H9 (cell line): ENCODE data around the gene ADAMTSL2. TPM values are rescaled to one million over a fixed set of nuclear protein-coding genes. Genes with fewer than 3 reads are reported as not detected.

Experiments
- DNase-seq: peaks from one replicate; pipeline ENCODE4 v3.0.0-alpha.2; 2017
- H2AFZ ChIP-seq: one replicate; pipeline ENCODE4 v1.6.1; 2013; ENCODE audit warnings: mild to moderate bottlenecking, low read length, control low read depth, moderate library complexity
- H2AK5ac ChIP-seq: 2 replicates; pipeline ENCODE4 v1.6.1; 2013; ENCODE audit warnings: low read length, control low read depth, mixed read lengths; ENCODE audit not compliant: insufficient read length
- H2BK120ac ChIP-seq: one replicate; pipeline ENCODE4 v1.6.1; 2013; ENCODE audit warnings: low read depth, mild to moderate bottlenecking, low read length, control low read depth, inconsistent platforms; ENCODE audit not compliant: poor library complexity, severe bottlenecking
- H2BK12ac ChIP-seq: 2 replicates; pipeline ENCODE4 v1.6.1; 2013; ENCODE audit warnings: low read length, control low read depth, mixed read lengths, low read depth; ENCODE audit not compliant: insufficient read length
- H2BK15ac ChIP-seq: 2 replicates; pipeline ENCODE4 v1.6.1; 2013; ENCODE audit warnings: low read depth, low read length, control low read depth
- H2BK20ac ChIP-seq: one replicate; pipeline ENCODE4 v1.6.1; 2013; ENCODE audit warnings: low read depth, mild to moderate bottlenecking, low read length, control low read depth, inconsistent platforms; ENCODE audit not compliant: poor library complexity, severe bottlenecking
- H2BK5ac ChIP-seq: 2 replicates; pipeline ENCODE4 v1.6.1; 2013; ENCODE audit warnings: low read length, control low read depth, mixed read lengths; ENCODE audit not compliant: insufficient read length
- H3K14ac ChIP-seq: 2 replicates; pipeline ENCODE4 v1.6.1; 2013; ENCODE audit warnings: low read length, control low read depth; ENCODE audit not compliant: insufficient read depth
- H3K18ac ChIP-seq: 2 replicates; pipeline ENCODE4 v1.6.1; 2013; ENCODE audit warnings: low read depth, mild to moderate bottlenecking, mixed read lengths, low read length, control low read depth; ENCODE audit not compliant: insufficient read length
- H3K23ac ChIP-seq: 2 replicates; pipeline ENCODE4 v1.6.1; 2013; ENCODE audit warnings: low read length, control low read depth, mixed read lengths, low read depth; ENCODE audit not compliant: insufficient read length
- H3K23me2 ChIP-seq: 2 replicates; pipeline ENCODE4 v1.6.1; 2013; ENCODE audit warnings: low read depth, mild to moderate bottlenecking, mixed read lengths, low read length, control low read depth; ENCODE audit not compliant: insufficient read length, poor library complexity, severe bottlenecking
- H3K27ac ChIP-seq: 2 replicates; pipeline ENCODE4 v1.5.1; 2013; ENCODE audit warnings: low read length, control low read depth, mixed read lengths, low read depth; ENCODE audit not compliant: insufficient read length
- H3K27me3 ChIP-seq: 2 replicates; pipeline ENCODE4 v1.6.1; 2013; ENCODE audit warnings: low read length, control low read depth, inconsistent platforms; ENCODE audit not compliant: insufficient read depth
- H3K4ac ChIP-seq: 2 replicates; pipeline ENCODE4 v1.6.1; 2013; ENCODE audit warnings: low read depth, mild to moderate bottlenecking, control low read depth, inconsistent platforms, low read length, moderate library complexity
- H3K4me1 ChIP-seq: 2 replicates; pipeline ENCODE4 v1.6.1; 2013; ENCODE audit warnings: low read length, control low read depth, inconsistent platforms; ENCODE audit not compliant: insufficient read depth
- H3K4me2 ChIP-seq: 2 replicates; pipeline ENCODE4 v1.6.1; 2013; ENCODE audit warnings: low read length, control low read depth, mixed read lengths; ENCODE audit not compliant: insufficient read length, insufficient read depth
- H3K56ac ChIP-seq: 2 replicates; pipeline ENCODE4 v1.6.1; 2013; ENCODE audit warnings: low read depth, mild to moderate bottlenecking, mixed read lengths, low read length, control low read depth; ENCODE audit not compliant: insufficient read length
- H3K79me1 ChIP-seq: 2 replicates; pipeline ENCODE4 v1.6.1; 2013; ENCODE audit warnings: low read depth, mild to moderate bottlenecking, moderate library complexity, low read length, control low read depth, inconsistent platforms; ENCODE audit not compliant: insufficient read depth, poor library complexity, severe bottlenecking
- H3K79me2 ChIP-seq: 2 replicates; pipeline ENCODE4 v1.6.1; 2013; ENCODE audit warnings: low read length, control low read depth, inconsistent platforms; ENCODE audit not compliant: insufficient read depth
- H3K9ac ChIP-seq: 2 replicates; pipeline ENCODE4 v1.6.1; 2013; ENCODE audit warnings: low read length, control low read depth, mixed read lengths; ENCODE audit not compliant: insufficient read length; ENCODE audit errors: extremely low read depth
- H3K9me3 ChIP-seq: one replicate; pipeline ENCODE4 v1.6.1; 2013; ENCODE audit warnings: low read depth, low read length, inconsistent platforms; ENCODE audit not compliant: control insufficient read depth
- H3T11ph ChIP-seq: one replicate; pipeline ENCODE4 v1.6.1; 2013; ENCODE audit warnings: mild to moderate bottlenecking, low read length, control low read depth, inconsistent platforms
- H4K20me1 ChIP-seq: one replicate; pipeline ENCODE4 v1.6.1; 2013; ENCODE audit not compliant: control insufficient read depth, insufficient read length, insufficient read depth
- H4K5ac ChIP-seq: 2 replicates; pipeline ENCODE4 v1.6.1; 2013; ENCODE audit warnings: low read depth, mild to moderate bottlenecking, mixed read lengths, low read length, control low read depth; ENCODE audit not compliant: insufficient read length
- H4K8ac ChIP-seq: replicated peaks from 2 replicates; pipeline ENCODE4 v1.6.1; 2013; ENCODE audit warnings: low read length, control low read depth, mixed read lengths, low read depth; ENCODE audit not compliant: insufficient read length
- H4K91ac ChIP-seq: 2 replicates; pipeline ENCODE4 v1.6.1; 2013; ENCODE audit warnings: low read depth, mild to moderate bottlenecking, moderate library complexity, mixed read lengths, low read length, control low read depth; ENCODE audit not compliant: insufficient read length
- H3K27ac Mint-ChIP-seq, 3 experiments: 2 replicates in 2 of 3; 3 replicates in 1 of 3; pipeline ENCODE4 v1.8.0; 2020 to 2021; ENCODE audit warnings: mixed read lengths in 3 of 3, mild to moderate bottlenecking in 1 of 3, moderate library complexity in 1 of 3
- H3K27me3 Mint-ChIP-seq: 2 replicates; pipeline ENCODE4 v1.8.0; 2021; ENCODE audit warnings: low read depth, mild to moderate bottlenecking, moderate library complexity, mixed read lengths
- H3K36me3 Mint-ChIP-seq, 3 experiments: 2 replicates in 2 of 3; 3 replicates in 1 of 3; pipeline ENCODE4 v1.8.0; 2020 to 2021; ENCODE audit warnings: low read depth in 3 of 3, mixed read lengths in 3 of 3; ENCODE audit not compliant: insufficient read depth in 1 of 3
- H3K4me1 Mint-ChIP-seq, 2 experiments: 2 replicates each; pipeline ENCODE4 v1.8.0; 2020; ENCODE audit warnings: mixed read lengths in 2 of 2
- H3K4me3 Mint-ChIP-seq, 2 experiments: 2 replicates in 1 of 2; 3 replicates in 1 of 2; pipeline ENCODE4 v1.8.0; 2020 to 2021; ENCODE audit warnings: mild to moderate bottlenecking in 2 of 2, mixed read lengths in 2 of 2, moderate library complexity in 1 of 2
- H3K9me3 Mint-ChIP-seq, 2 experiments: 2 replicates in 1 of 2; 3 replicates in 1 of 2; pipeline ENCODE4 v1.8.0; 2020; ENCODE audit warnings: mild to moderate bottlenecking in 2 of 2, mixed read lengths in 2 of 2, moderate library complexity in 1 of 2
- WGBS: extraction: QIAGEN DNeasy Blood & Tissue Kit; methylation state at CpG from one replicate; pipeline ENCODE4 v1.1.7; 2013; ENCODE audit warnings: missing lambda C conversion rate, low lambda C conversion rate, mixed read lengths; ENCODE audit not compliant: insufficient read length; ENCODE audit errors: extremely low coverage; 5-methylcytosine and 5-hydroxymethylcytosine counted together
- total RNA-seq: library from RNA; stranded (reverse); gene quantifications from 2 replicates; pipeline ENCODE4 v1.2.1, GENCODE V29; 2021
- TF ChIP-seq, protein P1 (sequence below): fragments of 200-600 bp; sonication (generic); conservative IDR thresholded peaks from 3 replicates; pipeline ENCODE4 v1.8.0; 2021; ENCODE audit warnings: antibody characterized with exemption, mild to moderate bottlenecking

Gene ADAMTSL2
- total RNA-seq, 1 experiment from 2014 or later = 0.61 TPM

DNA sequence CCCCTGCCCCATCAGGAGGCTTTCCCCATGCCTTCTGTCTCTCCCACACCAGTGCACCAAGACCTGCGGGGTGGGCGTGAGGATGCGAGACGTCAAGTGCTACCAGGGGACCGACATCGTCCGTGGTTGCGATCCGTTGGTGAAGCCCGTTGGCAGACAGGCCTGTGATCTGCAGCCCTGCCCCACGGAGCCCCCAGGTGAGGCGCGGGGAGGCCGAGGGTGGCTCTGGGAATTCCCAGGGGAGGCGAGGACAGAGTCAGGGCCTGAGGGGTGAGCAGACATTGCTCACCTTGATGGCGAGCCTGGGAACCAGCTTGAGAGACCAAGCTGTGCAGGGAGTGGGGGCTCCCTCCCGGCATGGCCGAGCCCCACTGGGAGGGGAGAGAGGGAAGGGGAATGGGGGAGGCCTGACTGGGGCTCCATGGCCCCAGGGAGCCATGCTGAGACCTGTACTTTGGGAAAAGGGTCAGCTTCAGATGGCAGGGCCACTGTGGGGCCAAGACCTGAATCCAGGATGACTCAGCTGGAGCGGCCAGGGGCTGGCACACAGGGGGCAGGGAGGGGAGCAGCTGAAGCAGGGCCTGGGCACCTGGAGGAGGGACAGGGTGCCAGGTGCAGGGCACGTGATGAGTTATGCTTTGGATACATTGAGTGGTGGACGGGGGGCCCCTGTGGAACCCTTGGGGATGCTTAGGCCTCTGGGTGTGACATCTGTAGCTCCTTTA, 39.4 kb downstream of the ADAMTSL2 start:
- Histone ChIP-seq H3K9me3 (no peaks in the 10 kb centered on the region), H3K79me2 (no peaks in the 10 kb centered on the region), H4K20me1 (no peaks in the 10 kb centered on the region), H3K79me1 (no peaks in the 10 kb centered on the region), H2AK5ac (no peak overlapping the region), H3T11ph (no peak overlapping the region), H3K4me2 (no peak overlapping the region), H4K5ac (no peak overlapping the region), H4K8ac (no peak overlapping the region), H3K27me3 (no peaks in the 10 kb centered on the region), H2BK120ac (no peak overlapping the region), H3K18ac (no peak overlapping the region), H3K4ac (no peak overlapping the region), H2BK5ac (no peak overlapping the region), H3K4me1 (no peaks in the 10 kb centered on the region; the same call in 1 of the 2 replicates), H2BK15ac (no peak overlapping the region), H2BK12ac (no peak overlapping the region), H3K14ac (no peak overlapping the region), H3K9ac (no peak overlapping the region), H2AFZ (no peak overlapping the region), H3K23me2 (no peaks in the 10 kb centered on the region), H3K23ac (no peak overlapping the region), H2BK20ac (no peak overlapping the region), H3K56ac (no peak overlapping the region), H3K27ac (no peak overlapping the region), H4K91ac (no peak overlapping the region)
- no peak overlapping the region for H3K27ac Mint-ChIP-seq
- TF ChIP-seq, protein P1, sequence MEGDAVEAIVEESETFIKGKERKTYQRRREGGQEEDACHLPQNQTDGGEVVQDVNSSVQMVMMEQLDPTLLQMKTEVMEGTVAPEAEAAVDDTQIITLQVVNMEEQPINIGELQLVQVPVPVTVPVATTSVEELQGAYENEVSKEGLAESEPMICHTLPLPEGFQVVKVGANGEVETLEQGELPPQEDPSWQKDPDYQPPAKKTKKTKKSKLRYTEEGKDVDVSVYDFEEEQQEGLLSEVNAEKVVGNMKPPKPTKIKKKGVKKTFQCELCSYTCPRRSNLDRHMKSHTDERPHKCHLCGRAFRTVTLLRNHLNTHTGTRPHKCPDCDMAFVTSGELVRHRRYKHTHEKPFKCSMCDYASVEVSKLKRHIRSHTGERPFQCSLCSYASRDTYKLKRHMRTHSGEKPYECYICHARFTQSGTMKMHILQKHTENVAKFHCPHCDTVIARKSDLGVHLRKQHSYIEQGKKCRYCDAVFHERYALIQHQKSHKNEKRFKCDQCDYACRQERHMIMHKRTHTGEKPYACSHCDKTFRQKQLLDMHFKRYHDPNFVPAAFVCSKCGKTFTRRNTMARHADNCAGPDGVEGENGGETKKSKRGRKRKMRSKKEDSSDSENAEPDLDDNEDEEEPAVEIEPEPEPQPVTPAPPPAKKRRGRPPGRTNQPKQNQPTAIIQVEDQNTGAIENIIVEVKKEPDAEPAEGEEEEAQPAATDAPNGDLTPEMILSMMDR = no peak
- peaks cover 3% of the 10 kb centered on the region; the same call in 1 of the 2 replicates for H3K27me3 Mint-ChIP-seq
- H3K4me3 Mint-ChIP-seq = no peak overlapping the region
- DNase-seq = no peak
- no CpG with 5 or more reads among the region's 21 CpGs for WGBS
- no peaks in the 10 kb centered on the region; a peak in 1 of 7 replicates for H3K36me3 Mint-ChIP-seq
- H3K9me3 Mint-ChIP-seq = no peaks in the 10 kb centered on the region
- peaks cover 20 to 34% of the 10 kb centered on the region in 2 experiments for H3K4me1 Mint-ChIP-seq
